Activated CD4-positive, CD25-positive, alpha-beta regulatory T cell (primary cell): Measurements from ENCODE around the gene RALY.
"Not testable (repeated sequence)": the region's sequence is repeated elsewhere in the genome, so short reads cannot be mapped to it uniquely, and the experiment has no call there.

Experiments used
- DNase-seq, 4 experiments: peaks; one replicate each; lab custom pipeline; 2025; lab: John Stamatoyannopoulos, UW

RALY gene

DNA sequence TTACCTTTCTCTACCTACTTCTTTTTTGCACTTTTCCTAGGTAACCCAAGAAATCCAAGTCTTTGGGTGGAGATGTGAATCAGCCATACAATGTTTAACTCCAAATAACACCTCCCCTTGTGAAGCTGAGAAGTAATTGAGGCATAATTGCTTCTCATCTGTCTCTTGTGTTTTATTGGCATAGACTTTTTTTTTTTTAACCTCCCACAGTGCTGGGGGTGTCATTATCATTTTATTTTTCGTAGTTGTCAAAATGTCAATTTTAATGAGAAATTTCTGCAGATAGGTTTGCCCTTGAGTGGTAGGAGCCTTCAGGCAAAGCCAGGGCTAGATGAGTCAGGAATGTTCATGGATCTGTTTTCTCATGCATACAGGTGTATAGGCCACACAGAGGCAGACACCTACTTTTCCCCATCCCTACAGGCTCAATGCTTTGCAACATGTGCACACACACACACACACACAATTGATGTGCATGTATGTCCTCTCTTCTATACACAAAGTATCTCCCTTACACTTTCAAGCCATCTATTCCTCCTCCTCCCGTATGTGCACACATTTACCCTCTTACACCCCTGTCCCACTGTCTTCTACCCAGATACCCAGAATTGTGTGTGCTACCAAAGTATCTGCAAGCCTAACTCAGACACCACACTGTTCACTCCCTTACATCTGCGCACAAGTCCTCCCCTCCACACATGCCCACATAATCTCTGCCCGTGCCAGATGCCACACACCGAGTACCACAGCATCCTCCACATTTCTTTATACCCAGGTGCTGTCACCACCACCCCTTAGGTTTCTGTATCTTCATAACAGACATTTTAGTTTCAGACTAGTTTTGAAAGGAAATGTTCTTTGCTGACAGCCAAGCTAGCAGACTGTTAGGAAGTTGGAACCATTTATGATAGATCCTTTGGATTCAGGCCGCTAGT is 22.0 kb downstream of the RALY start:
- no peak for DNase-seq

- no peak for DNase-seq
Observed at GRCh38 chr20:34016736-34017135, 23.0 kb downstream of the RALY start.

DNA sequence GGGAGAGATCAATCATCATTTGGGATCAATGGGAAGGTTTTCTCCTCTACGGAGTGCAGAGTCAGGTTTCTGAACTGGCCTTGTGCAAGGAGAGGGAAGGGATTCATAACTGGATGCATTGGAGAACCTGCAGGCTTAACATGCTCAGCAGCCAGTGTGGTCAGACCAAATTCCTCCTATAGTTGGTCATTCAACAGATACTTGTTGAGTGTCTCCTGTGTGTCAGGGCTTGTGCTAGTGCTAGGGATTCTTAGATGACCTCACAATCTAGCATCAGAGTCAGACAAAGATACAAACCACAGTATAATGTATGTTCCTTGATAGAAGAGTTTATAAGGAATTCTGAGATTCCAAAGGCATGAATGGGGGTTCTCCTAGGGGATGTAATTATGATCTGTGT is 23.9 kb downstream of the RALY start:
- no peak for DNase-seq

DNA sequence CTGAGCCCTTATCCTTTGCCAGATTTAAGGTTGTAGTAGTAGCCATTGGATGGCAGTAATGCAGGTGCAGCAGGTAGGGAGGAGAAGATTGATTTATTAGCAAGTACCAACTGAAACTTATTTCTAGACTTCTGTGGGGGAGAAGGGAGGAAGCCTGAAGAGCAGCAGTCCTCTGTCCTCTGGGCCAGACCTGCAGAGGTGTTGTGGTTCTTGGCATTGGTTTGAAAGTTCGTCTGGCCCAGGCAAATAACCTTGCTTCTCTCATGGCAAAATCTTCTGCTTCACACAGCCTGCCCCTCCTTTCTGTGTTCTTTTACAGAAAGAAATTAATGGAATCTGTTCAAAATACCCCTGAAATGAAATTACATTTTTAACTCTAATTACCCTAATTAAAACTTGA is 24.5 kb downstream of the RALY start:
- no peak for DNase-seq

GRCh38 chr20:34022151-34022838 is 28.6 kb downstream of the RALY start:
- no peak for DNase-seq

DNA sequence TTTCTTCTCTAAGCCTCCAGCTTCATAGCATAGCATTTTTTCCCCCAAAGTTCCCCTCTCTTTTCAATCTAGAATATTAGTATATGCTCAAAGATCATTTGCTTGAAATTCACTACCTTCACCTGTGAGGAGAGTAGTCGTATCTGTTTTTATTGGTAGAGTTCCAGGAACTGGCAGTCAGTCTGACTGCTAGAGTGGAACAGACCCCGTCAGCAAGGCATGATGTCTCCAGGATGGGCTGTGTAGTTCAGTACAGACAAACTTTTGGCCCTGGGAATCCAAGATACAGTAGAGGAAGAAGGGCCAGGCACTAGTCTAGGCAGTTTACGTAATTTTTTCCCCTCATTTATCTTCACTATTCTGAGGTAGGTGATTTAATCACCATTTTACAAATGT is 29.1 kb downstream of the RALY start:
- DNase-seq = no peak

- DNase-seq = no peak
Observed at GRCh38 chr20:34023937-34024722, 30.4 kb downstream of the RALY start.

- no peak for DNase-seq
Observed at GRCh38 chr20:34024723-34025351, 31.1 kb downstream of the RALY start.

- not testable (repeated sequence) for DNase-seq
Observed at GRCh38 chr20:34028013-34028412, 34.3 kb downstream of the RALY start.

- DNase-seq = no peak
Observed at GRCh38 chr20:34029415-34029814, 35.7 kb downstream of the RALY start.

GRCh38 chr20:34030456-34030855 is 36.7 kb downstream of the RALY start:
- no peak for DNase-seq

DNA sequence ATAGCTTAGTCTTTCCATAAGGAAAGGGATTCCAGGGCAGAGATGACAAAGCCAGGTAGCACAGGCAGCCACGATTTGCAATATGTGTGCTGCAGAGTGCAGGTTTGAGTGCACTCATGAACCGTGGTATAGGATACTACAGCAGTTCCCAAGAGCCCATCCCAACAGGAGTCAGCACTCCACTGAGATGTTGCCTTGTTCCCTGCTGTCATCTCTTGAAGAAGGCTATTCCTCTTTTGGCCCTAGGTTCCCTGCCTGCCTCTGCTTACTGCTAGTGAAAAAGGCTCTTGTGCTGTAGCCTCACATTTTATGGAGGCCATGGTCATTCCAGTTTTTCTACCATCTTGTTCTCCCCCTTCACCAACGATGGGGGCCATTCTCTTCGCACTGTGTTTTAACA is 40.2 kb downstream of the RALY start:
- DNase-seq = no peak

DNA sequence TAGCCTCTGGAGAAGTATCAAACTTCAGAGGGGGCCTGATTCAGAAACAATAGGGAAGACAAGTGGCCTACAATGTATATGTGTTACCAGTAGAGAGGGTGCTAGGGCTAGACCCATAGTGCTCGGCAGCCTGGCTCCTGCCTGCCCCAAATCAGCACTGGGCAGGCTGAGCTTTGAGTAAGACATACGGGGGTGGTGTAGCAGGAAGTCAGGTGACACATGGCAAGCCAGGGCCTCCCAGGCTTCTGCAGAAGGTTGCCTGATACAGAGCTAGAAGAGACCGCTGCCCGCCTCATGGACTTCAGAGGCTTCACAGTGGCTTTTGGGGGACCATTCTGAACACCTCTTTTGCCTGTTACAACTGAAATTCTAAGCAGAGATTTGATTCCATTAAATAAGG is 43.4 kb downstream of the RALY start:
- DNase-seq = peak in 3 of 4 experiments; percentile 4 to 20 (median 9)

DNA sequence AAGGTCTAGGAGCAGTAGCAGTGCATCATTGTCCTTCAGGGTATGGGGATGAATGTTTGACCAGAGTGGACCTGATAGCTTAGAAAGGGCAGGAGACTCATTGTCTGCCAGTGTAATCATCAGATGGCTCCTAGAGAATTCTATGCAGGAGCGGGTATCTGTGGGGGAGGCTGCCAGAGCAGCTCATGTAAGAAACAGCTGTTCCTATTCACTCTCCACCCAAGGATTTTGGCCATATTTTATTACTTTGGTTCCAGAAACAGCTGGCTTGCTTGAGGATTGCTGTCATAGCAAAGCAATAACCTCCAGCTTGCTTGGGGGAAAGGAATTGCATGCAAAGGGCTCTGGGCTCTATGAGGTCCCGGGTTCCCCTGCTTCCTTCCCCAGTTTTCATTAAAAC is 44.1 kb downstream of the RALY start:
- DNase-seq = no peak

- no peak for DNase-seq
Observed at GRCh38 chr20:34040300-34040995, 46.7 kb downstream of the RALY start.

DNA sequence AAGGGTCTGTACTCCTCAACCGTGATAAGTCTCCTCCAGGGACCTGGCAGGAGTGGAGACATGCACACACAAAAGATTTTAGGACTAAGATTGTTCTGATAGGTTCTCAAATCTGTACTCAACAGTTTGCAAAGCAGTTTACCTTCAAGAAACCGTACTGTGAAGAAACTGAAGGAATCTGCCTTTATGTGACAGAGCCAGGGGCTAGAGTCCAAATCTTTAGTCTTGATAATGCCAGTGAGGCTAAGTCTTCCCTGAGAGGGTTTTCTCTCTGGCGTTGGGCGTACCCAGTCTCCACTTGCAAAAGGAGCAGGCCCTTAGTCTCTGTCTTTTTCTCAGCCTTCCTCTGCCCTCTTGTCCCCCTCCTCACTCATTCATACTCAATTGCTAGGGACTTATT is 47.5 kb downstream of the RALY start:
- DNase-seq = no peak

- no peak for DNase-seq
Observed at GRCh38 chr20:34042262-34042661, 48.6 kb downstream of the RALY start.

- DNase-seq = no peak
Observed at GRCh38 chr20:34043025-34043424, 49.3 kb downstream of the RALY start.

- no peak for DNase-seq
Observed at GRCh38 chr20:34045294-34045693, 51.6 kb downstream of the RALY start.

DNA sequence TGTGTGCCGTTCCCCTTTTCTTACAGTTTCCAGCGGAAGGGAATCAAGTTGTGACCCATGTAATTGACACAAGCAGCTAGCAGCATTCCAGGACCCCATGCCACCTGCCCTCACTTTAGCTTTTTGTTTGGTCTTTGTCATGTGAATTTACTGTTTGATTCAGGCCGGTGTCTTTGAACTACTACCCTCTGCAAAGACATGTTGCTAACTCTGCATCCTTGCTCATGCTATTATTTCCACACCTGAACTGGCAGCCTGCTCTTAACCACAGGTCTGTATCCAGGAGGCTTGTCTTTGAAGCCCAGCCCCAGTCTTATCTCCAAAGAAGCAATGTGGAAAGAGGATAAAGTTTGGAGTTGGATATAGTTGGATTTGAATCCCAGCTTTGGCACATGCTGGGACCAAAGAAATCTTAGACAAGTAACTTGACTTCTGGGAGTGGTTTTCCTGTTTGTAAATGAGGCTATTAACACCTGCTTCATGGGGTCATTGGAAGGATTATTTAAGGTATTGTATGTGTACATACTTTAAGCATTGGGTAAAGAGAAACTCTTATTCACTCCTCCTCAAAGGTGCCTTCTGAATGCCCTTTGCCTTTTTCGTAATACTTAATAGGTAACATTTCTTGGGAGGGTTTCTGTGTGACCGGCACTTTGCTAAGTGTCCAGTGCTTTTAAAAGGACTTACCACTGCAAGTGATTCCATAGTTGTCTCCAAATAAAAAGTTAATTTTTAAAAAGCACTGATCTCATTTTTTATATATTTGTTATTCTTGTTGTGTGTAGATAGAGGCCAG is 52.4 kb downstream of the RALY start:
- no peak for DNase-seq
